Right lung (tissue), 5 donors: ENCODE data around the gene PCSK2. TPM values are rescaled to one million over a fixed set of nuclear protein-coding genes. Genes with fewer than 3 reads are reported as not detected.

ENCODE experiments used
- DNase-seq, 2 donors: peaks; one replicate each; pipeline ENCODE4 v3.0.0-alpha.2; 2013
- polyA plus RNA-seq, 5 donors: library from polyadenylated mRNA; unstranded; fragments of 120-200 nt; gene quantifications; one replicate each; pipeline versions ENCODE4 v1.2.1 to v1.2.3, GENCODE V29; 2013; ENCODE audit warnings: inconsistent platforms in 1 of 5, low replicate concordance in 1 of 5; ENCODE audit not compliant: insufficient read length in 5 of 5, insufficient read depth in 1 of 5

The PCSK2 gene
- polyA plus RNA-seq, 5 donors, result 0.23 to 0.69 (median 0.47) TPM

DNA sequence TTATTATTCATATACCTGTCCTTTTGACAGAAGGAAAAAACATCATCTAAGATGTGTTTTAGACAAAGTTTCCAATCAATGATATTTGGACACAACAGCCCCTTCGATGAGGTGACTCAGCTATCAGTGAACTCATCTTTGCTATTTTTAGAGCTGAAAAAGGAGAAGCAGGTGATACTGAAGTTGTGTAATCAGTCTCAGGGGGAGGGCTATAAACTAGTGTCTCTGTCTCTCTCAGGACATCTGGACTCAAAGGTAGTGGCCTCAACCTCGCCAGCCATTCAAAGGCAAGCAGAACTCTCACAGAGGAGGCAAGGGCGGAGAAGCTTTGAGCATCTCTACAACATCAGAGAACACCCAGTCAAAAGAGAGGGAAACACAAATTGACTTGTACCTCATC is 168.9 kb downstream of the PCSK2 start:
- no peak for DNase-seq

GRCh38 chr20:17399303-17399985 is 172.6 kb downstream of the PCSK2 start:
- DNase-seq, result no peak

DNA sequence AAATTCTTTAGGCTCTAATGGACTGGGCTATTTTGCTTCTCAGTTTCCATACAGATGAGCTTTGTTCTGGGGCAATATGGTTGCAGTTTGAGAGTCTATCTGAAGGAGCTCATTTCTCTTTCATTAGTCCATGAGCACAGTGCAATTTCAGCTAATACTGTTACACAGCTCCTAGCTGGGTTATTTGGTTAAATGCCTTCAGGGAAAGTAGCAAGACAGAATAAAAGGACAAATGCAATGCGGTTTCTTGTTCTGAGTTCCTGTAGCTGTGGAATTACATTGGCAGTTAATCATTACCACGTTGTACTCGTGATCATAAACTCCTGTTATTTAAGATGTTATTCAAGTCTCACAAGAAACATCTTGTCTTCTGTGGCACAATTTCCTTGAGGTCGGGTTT is 176.6 kb downstream of the PCSK2 start:
- DNase-seq, result no peak

DNA sequence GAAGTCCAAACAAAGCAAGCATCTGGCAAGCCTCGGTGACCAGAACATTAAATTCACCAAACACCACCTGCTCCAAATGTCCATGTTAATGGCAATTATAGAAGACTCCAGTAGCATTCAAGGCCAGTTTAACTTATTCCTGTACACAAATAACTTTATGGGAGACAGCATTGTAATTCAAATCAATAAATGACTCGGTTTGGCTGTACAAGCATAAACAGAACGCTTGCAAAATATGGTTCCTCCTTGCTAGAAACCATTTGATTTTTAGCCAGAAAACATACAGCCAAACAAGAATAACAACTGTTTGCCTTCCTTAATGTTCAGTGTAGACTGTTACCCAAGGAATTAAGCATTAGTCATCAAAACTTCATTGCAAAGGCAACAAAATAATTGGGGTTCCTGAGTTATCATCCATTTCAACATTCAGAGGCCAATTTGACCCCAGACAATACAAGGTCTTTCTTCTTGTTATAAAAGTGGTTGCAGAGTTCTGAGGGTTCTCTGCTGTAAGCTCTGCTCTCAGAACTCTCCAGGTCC is 179.3 kb downstream of the PCSK2 start:
- DNase-seq, result peak; percentile 32 to 44

GRCh38 chr20:17407550-17407949 is 180.7 kb downstream of the PCSK2 start:
- DNase-seq, result no peak

DNA sequence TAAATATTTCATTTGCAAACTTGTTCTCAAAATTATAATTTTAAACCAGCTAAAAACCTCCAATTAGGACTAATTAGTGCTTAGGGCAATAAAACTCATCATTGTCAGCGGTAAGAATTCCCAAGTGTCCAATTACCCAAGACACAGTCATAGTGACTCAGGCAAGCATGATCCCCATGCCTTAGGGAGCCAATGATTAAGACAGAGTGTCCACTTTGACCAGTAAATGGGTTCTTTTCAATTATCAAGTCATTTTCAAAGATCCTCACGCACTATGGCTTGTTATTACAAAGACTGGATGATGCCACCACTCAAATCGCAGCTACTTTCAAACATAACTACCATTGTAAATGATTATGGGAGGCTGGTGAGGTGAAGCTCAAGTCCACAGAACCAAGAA is 190.4 kb downstream of the PCSK2 start:
- no peak for DNase-seq

DNA sequence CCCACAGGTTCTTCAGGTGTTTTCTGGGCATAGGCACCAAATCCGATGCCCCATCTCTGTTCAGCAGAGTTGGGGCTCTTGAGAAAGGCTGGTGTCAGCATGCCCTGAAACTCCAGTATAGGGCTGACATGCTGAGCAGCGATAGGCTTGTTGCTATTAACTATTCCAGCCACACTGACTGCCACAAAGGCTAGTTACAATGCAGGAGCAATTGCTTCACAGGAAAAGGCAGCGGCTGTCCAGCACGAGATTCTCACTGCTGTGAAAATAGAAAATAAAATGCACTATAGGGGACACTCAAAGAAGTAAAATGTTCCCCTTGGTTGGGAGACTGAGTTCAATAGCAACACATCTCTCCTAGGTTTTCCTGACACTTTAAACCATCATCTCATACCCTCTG is 191.9 kb downstream of the PCSK2 start:
- no peak for DNase-seq

- no peak for DNase-seq
Measured at GRCh38 chr20:17419479-17420041, 192.7 kb downstream of the PCSK2 start.

DNA sequence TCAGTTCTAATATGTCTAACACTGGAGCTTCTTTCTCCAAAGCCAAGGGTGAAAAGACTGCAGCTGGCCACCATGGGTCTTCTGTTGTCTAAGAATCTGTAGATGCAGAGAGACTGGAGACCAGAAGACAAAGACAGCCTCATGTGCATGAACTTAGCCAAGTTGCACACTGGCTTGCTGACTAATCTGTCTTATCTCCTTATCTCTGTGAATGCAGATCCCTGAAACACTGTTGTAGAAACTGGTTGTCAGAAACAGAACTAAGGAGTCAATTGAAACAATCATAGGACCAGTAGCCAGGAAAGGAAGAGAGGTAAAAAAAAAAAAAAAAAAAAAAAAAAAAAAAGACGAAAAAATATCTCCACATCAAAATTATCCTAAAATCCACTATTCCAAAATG is 194.7 kb downstream of the PCSK2 start:
- no peak for DNase-seq

- no peak for DNase-seq
Measured at GRCh38 chr20:17423782-17424181, 196.9 kb downstream of the PCSK2 start.

- DNase-seq, result no peak
Measured at GRCh38 chr20:17427638-17428037, 200.8 kb downstream of the PCSK2 start.

DNA sequence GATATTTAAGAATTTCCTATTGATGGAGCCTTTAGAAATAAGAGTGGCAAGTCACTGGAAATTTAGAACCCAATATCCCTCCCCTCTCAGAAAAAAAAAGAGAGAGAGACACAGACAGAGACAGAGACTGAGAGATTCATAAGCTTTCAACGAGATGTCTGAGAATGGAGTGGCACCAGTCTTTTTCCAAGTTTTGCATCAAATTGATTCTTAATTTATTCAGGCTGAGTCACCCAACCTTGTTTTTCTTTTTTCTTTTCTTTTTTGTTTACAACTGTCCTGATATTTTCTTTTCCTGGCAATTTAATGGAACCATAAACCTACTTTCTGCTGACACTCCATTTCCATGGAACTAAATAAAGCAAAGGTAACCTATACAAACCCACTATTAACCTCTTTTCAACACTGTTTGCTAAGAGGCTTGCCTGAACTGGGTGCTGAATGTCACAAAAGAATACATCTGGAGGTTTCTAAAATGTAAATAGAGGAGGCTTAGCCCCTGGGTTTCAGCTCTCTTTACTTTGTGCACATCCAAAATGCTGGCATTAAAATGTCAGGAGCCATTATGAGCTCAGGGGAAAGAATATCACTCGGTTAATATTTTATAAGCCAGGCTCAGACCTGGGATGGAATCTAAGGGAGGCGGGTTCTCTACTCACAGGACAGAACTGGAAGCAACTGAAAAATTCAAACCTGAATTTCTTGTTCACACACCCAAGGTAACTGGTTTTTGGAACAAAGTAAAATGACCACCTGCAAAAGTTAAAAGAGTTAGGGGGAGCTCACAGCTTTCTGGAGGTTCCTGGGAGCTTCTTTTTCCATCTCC is 203.5 kb downstream of the PCSK2 start:
- no peak for DNase-seq

DNA sequence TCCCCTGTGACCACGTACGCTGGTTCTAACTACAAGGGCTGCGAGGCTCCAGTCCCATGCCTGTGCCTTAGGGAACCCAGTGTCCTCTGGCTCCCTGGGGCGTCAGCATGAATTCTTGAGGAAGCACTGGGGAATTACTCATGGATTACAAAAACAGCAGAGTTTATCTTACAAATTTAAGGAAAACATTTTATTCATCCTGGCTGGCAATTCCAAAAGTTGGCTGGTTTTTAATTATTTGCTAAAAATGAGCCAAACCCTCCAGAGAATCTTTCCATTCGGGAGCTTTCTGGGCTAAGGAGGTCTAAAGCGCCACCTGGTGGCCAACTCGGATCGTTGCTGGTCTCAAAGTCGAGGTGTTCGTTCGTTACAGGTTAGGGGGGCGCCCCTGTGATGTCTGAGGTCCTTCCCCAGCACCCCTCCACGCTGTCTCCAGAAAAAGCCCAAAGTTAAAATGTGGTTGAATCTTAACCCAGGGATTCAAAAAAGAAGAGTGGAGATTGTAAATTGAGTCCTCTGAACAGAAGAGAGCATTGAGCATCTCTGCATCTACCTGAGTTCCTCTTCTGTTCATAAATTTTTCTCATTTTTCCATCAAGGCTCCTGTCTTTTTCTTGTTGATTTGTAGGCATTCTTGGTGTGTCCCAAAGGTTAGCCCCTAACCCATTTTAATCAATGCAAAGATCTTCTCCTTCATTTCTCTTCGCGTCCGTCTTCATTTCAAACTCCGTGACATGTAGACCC is 205.0 kb downstream of the PCSK2 start:
- peak; percentile 42 to 61 for DNase-seq

- DNase-seq, result no peak
Measured at GRCh38 chr20:17436664-17437063, 209.8 kb downstream of the PCSK2 start.

DNA sequence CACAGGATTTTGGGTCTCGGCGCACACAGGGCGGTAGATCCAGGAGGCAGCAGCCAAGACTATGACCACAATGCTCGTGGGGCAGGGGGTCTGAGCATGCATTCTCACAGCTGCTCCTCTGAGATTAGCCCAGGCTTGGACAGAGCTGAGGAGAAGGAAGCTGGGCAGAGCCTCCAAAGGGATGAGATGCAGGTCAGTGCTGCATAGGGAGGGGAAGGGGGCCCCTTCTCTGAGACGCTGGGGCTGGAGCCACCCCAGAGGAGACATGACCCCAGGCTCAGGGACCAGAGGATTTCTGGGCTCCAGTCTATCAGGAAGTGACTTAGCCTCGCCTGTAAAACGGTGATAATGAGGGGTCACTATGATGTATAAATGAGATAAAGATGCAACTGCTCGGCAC is 210.4 kb downstream of the PCSK2 start:
- no peak for DNase-seq

- no peak for DNase-seq
Measured at GRCh38 chr20:17438436-17439039, 211.7 kb downstream of the PCSK2 start.

- no peak for DNase-seq
Measured at GRCh38 chr20:17439616-17440296, 212.9 kb downstream of the PCSK2 start.

- no peak for DNase-seq
Measured at GRCh38 chr20:17441745-17442144, 214.9 kb downstream of the PCSK2 start.

- no peak for DNase-seq
Measured at GRCh38 chr20:17442588-17442987, 215.7 kb downstream of the PCSK2 start.

- no peak for DNase-seq
Measured at GRCh38 chr20:17443131-17443858, 216.5 kb downstream of the PCSK2 start.
